ENCODE measurements around the gene CRIM1. TPM values are rescaled to one million over a fixed set of nuclear protein-coding genes. Genes with fewer than 3 reads are reported as not detected.

Gene CRIM1
- total and polyA plus RNA-seq, 2 experiments from 2014 or later: 10.5 to 36.4 TPM

- TF ChIP-seq, protein P1, sequence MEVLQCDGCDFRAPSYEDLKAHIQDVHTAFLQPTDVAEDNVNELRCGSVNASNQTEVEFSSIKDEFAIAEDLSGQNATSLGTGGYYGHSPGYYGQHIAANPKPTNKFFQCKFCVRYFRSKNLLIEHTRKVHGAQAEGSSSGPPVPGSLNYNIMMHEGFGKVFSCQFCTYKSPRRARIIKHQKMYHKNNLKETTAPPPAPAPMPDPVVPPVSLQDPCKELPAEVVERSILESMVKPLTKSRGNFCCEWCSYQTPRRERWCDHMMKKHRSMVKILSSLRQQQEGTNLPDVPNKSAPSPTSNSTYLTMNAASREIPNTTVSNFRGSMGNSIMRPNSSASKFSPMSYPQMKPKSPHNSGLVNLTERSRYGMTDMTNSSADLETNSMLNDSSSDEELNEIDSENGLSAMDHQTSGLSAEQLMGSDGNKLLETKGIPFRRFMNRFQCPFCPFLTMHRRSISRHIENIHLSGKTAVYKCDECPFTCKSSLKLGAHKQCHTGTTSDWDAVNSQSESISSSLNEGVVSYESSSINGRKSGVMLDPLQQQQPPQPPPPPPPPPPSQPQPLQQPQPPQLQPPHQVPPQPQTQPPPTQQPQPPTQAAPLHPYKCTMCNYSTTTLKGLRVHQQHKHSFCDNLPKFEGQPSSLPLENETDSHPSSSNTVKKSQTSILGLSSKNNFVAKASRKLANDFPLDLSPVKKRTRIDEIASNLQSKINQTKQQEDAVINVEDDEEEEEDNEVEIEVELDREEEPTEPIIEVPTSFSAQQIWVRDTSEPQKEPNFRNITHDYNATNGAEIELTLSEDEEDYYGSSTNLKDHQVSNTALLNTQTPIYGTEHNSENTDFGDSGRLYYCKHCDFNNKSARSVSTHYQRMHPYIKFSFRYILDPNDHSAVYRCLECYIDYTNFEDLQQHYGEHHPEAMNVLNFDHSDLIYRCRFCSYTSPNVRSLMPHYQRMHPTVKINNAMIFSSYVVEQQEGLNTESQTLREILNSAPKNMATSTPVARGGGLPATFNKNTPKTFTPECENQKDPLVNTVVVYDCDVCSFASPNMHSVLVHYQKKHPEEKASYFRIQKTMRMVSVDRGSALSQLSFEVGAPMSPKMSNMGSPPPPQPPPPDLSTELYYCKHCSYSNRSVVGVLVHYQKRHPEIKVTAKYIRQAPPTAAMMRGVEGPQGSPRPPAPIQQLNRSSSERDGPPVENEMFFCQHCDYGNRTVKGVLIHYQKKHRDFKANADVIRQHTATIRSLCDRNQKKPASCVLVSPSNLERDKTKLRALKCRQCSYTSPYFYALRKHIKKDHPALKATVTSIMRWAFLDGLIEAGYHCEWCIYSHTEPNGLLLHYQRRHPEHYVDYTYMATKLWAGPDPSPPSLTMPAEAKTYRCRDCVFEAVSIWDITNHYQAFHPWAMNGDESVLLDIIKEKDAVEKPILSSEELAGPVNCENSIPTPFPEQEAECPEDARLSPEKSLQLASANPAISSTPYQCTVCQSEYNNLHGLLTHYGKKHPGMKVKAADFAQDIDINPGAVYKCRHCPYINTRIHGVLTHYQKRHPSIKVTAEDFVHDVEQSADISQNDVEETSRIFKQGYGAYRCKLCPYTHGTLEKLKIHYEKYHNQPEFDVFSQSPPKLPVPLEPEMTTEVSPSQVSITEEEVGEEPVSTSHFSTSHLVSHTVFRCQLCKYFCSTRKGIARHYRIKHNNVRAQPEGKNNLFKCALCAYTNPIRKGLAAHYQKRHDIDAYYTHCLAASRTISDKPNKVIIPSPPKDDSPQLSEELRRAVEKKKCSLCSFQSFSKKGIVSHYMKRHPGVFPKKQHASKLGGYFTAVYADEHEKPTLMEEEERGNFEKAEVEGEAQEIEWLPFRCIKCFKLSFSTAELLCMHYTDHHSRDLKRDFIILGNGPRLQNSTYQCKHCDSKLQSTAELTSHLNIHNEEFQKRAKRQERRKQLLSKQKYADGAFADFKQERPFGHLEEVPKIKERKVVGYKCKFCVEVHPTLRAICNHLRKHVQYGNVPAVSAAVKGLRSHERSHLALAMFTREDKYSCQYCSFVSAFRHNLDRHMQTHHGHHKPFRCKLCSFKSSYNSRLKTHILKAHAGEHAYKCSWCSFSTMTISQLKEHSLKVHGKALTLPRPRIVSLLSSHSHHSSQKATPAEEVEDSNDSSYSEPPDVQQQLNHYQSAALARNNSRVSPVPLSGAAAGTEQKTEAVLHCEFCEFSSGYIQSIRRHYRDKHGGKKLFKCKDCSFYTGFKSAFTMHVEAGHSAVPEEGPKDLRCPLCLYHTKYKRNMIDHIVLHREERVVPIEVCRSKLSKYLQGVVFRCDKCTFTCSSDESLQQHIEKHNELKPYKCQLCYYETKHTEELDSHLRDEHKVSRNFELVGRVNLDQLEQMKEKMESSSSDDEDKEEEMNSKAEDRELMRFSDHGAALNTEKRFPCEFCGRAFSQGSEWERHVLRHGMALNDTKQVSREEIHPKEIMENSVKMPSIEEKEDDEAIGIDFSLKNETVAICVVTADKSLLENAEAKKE (CRISPR knock-in tag; IDR thresholded peaks at IDR 0.05): no peak
Observed at GRCh38 chr2:36485521-36485920, 129.9 kb downstream of the CRIM1 start (continued).

- Histone ChIP-seq H3K4me2 (no peak overlapping the region), H3K4me3 (no peak overlapping the region), H3K79me2 (replicated peaks; ENCODE audit: insufficient read depth) (0 out of 2 replicates have a peak, but pooled peaks cover 5% of the 10 kb centered on the region), H3K27me3 (ENCODE audit: insufficient read depth) (no peaks in the 10 kb centered on the region), H3K36me3 (ENCODE audit: insufficient read depth) (no peaks in the 10 kb centered on the region), H3K27ac (ENCODE audit: low read depth) (no peak overlapping the region), H3K4me1 (ENCODE audit: insufficient read depth) (peaks cover 10% of the 10 kb centered on the region), H3F3A (replicated peaks; ENCODE audit: low read depth) (no peaks in the 10 kb centered on the region), H3K9me2 (ENCODE audit: insufficient read depth) (no peaks in the 10 kb centered on the region), H2AFZ (no peak overlapping the region), H4K20me1 (replicated peaks; ENCODE audit: insufficient read depth) (no peaks in the 10 kb centered on the region)
- Mint-ChIP-seq H3K27me3 (ENCODE audit: insufficient read depth, low read depth, poor library complexity) (peaks cover 1% of the 10 kb centered on the region), H3K4me3 (no peak overlapping the region), H3K36me3 (ENCODE audit: low read depth) (peaks cover 22% of the 10 kb centered on the region), H3K9me3 (no peaks in the 10 kb centered on the region), H3K27ac (peak overlapping the region; percentile 33; the same call in 1 of the 2 replicates), H3K4me1 (peaks cover 16% of the 10 kb centered on the region)
- DNase-seq (ENCODE audit: low spot score) (peak; percentile 20), ATAC-seq (no peak)
- TF ChIP-seq, protein P2, sequence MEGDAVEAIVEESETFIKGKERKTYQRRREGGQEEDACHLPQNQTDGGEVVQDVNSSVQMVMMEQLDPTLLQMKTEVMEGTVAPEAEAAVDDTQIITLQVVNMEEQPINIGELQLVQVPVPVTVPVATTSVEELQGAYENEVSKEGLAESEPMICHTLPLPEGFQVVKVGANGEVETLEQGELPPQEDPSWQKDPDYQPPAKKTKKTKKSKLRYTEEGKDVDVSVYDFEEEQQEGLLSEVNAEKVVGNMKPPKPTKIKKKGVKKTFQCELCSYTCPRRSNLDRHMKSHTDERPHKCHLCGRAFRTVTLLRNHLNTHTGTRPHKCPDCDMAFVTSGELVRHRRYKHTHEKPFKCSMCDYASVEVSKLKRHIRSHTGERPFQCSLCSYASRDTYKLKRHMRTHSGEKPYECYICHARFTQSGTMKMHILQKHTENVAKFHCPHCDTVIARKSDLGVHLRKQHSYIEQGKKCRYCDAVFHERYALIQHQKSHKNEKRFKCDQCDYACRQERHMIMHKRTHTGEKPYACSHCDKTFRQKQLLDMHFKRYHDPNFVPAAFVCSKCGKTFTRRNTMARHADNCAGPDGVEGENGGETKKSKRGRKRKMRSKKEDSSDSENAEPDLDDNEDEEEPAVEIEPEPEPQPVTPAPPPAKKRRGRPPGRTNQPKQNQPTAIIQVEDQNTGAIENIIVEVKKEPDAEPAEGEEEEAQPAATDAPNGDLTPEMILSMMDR (conservative IDR thresholded peaks at IDR 0.05; ENCODE audit: low read depth in 2 of 2): no peak
- TF ChIP-seq REST (IDR thresholded peaks at IDR 0.05; ENCODE audit: unreplicated experiment): no peak
- TF ChIP-seq EZH2 (IDR thresholded peaks at IDR 0.05; ENCODE audit: low read depth, unreplicated experiment): no peak
- no peak for TF ChIP-seq CREB1 (CRISPR knock-in tag; IDR thresholded peaks at IDR 0.05; ENCODE audit: low read depth)
- TF ChIP-seq ZNF114 (CRISPR knock-in tag; IDR thresholded peaks at IDR 0.05): no peak
- no peak for TF ChIP-seq ETS1 (IDR thresholded peaks at IDR 0.05)
- TF ChIP-seq POLR2AphosphoS5 (IDR thresholded peaks at IDR 0.05; ENCODE audit: low read depth): no peak
- TF ChIP-seq EZH2phosphoT487 (IDR thresholded peaks at IDR 0.05; ENCODE audit: unreplicated experiment): no peak
Observed at GRCh38 chr2:36486521-36487044, 131.0 kb downstream of the CRIM1 start.
